Endothelial cell of umbilical vein (primary cell): ENCODE measurements around the gene APH1A. TPM values are rescaled to one million over a fixed set of nuclear protein-coding genes. Genes with fewer than 3 reads are reported as not detected.

Experiments used
- BruUV-seq: library from RNA; stranded (reverse); fragments of 400-500 nt; replicated peaks from 2 replicates; lab custom pipeline; 2021; lab: Mats Ljungman, UMichigan
- CTCF ChIA-PET: fragments of 300-600, 350-600 bp; sonication (Branson Sonifier 250); formaldehyde crosslinking; loops from one replicate; lab custom pipeline; 2021; ENCODE audit warnings: antibody characterized with exemption, inconsistent platforms; lab: Charles Lee
- POLR2A ChIA-PET: fragments of 300-600, 350-600 bp; sonication (Branson Sonifier 250); formaldehyde crosslinking; loops from one replicate; lab custom pipeline; 2021; ENCODE audit warnings: antibody characterized with exemption, inconsistent platforms; lab: Charles Lee
- DNase-seq: peaks from one replicate; pipeline ENCODE4 v3.0.0-alpha.2; 2011; ENCODE audit warnings: low read depth, low spot score
- FAIRE-seq: peaks from 2 replicates; lab custom pipeline; 2011; peaks lifted over from hg19 to GRCh38; lab: Jason Lieb, UNC
- H2AFZ ChIP-seq: 2 replicates; pipeline ENCODE4 v1.6.0; 2012; ENCODE audit warnings: low read depth, low read length, control low read depth, inconsistent platforms
- H3K27ac ChIP-seq: 2 replicates; pipeline ENCODE4 v1.5.1; 2011; ENCODE audit warnings: low read depth, mild to moderate bottlenecking, control low read depth, low read length, moderate library complexity; ENCODE audit not compliant: insufficient read depth
- H3K27me3 ChIP-seq, 2 experiments: 2 replicates each; pipeline versions ENCODE4 v1.6.0 to v1.6.1; 2011; ENCODE audit warnings: low read length in 2 of 2, mixed read lengths in 1 of 2; ENCODE audit not compliant: control insufficient read depth in 2 of 2, insufficient read depth in 2 of 2
- H3K36me3 ChIP-seq, 2 experiments: 2 replicates in 1 of 2; 3 replicates in 1 of 2; pipeline ENCODE4 v1.5.1; 2011; ENCODE audit warnings: low read length in 2 of 2, mild to moderate bottlenecking in 1 of 2, moderate library complexity in 1 of 2; ENCODE audit not compliant: control insufficient read depth in 2 of 2, insufficient read depth in 2 of 2; ENCODE audit errors: extremely low read depth in 1 of 2
- H3K4me1 ChIP-seq: 3 replicates; pipeline ENCODE4 v1.5.1; 2011; ENCODE audit warnings: mild to moderate bottlenecking, low read length; ENCODE audit not compliant: control insufficient read depth, insufficient read depth; ENCODE audit errors: extremely low read depth
- H3K4me2 ChIP-seq: 2 replicates; pipeline ENCODE4 v1.6.1; 2011; ENCODE audit warnings: low read length, control low read depth, mixed read lengths; ENCODE audit not compliant: insufficient read depth
- H3K4me3 ChIP-seq, 3 experiments: fragments of 200-600 bp in 1 of 3; sonication (generic), shearing (Covaris generic) in 1 of 3; replicated peaks in 1 of 3; 2 replicates each; pipeline ENCODE4 v1.5.1; 2011 to 2016; ENCODE audit warnings: control low read depth in 3 of 3, low read length in 3 of 3, mild to moderate bottlenecking in 2 of 3, inconsistent platforms in 1 of 3, low read depth in 1 of 3, moderate library complexity in 1 of 3; ENCODE audit not compliant: insufficient read depth in 1 of 3
- H3K79me2 ChIP-seq: 2 replicates; pipeline ENCODE4 v1.6.0; 2012; ENCODE audit warnings: low read length, inconsistent platforms; ENCODE audit not compliant: control insufficient read depth, insufficient read depth
- H3K9ac ChIP-seq: replicated peaks from 2 replicates; pipeline ENCODE3; 2011; ENCODE audit warnings: low read length, control low read depth; ENCODE audit not compliant: insufficient read depth; ENCODE audit errors: extremely low read depth
- H3K9me1 ChIP-seq: replicated peaks from 3 replicates; pipeline ENCODE4 v1.6.0; 2011; ENCODE audit warnings: mild to moderate bottlenecking, low read length; ENCODE audit not compliant: control insufficient read depth, insufficient read depth; ENCODE audit errors: extremely low read depth
- H3K9me3 ChIP-seq: replicated peaks from 2 replicates; pipeline ENCODE4 v1.5.1; 2012; ENCODE audit warnings: low read length, inconsistent platforms; ENCODE audit not compliant: control insufficient read depth, insufficient read depth
- H4K20me1 ChIP-seq: replicated peaks from 2 replicates; pipeline ENCODE3; 2011; ENCODE audit warnings: mild to moderate bottlenecking, low read length; ENCODE audit not compliant: control insufficient read depth, insufficient read depth; ENCODE audit errors: extremely low read depth
- CTCF ChIP-seq, 2 donors: IDR thresholded peaks; 1 replicate in 1 of 2; 2 replicates in 1 of 2; pipeline ENCODE4 v1.5.1; 2011; ENCODE audit warnings: low read length in 2 of 2, mild to moderate bottlenecking in 2 of 2, moderate library complexity in 2 of 2, control low read depth in 1 of 2, inconsistent platforms in 1 of 2, low read depth in 1 of 2; ENCODE audit not compliant: insufficient read depth in 1 of 2; ENCODE audit errors: extremely low read depth in 1 of 2
- EZH2 ChIP-seq: IDR thresholded peaks from 2 replicates; pipeline ENCODE4 v1.6.1; 2012; ENCODE audit warnings: borderline replicate concordance, low read depth, mild to moderate bottlenecking, moderate library complexity, low read length, inconsistent platforms; ENCODE audit not compliant: severe bottlenecking
- FOS ChIP-seq: IDR thresholded peaks from 2 replicates; pipeline ENCODE4 v1.6.1; 2011; ENCODE audit warnings: mild to moderate bottlenecking, low read length, moderate library complexity, borderline replicate concordance; ENCODE audit not compliant: insufficient read depth
- GATA2 ChIP-seq: IDR thresholded peaks from 2 replicates; pipeline ENCODE4 v1.7.0; 2011; ENCODE audit warnings: low read depth, mild to moderate bottlenecking, moderate library complexity, mixed read lengths, low read length; ENCODE audit not compliant: insufficient read length, insufficient read depth
- JUN ChIP-seq: IDR thresholded peaks from 2 replicates; pipeline ENCODE4 v1.6.1; 2011; ENCODE audit warnings: borderline replicate concordance, low read depth; ENCODE audit not compliant: insufficient read length, insufficient read depth
- MYC ChIP-seq: IDR thresholded peaks from one replicate; pipeline ENCODE4 v1.6.1; 2011; ENCODE audit warnings: mild to moderate bottlenecking, low read depth, low read length
- POLR2A ChIP-seq: IDR thresholded peaks from 2 replicates; pipeline ENCODE4 v1.6.1; 2012; ENCODE audit warnings: low read depth, mild to moderate bottlenecking, control low read depth, low read length
- POLR2AphosphoS5 ChIP-seq: IDR thresholded peaks from 2 replicates; pipeline ENCODE4 v1.6.1; 2012; ENCODE audit warnings: low read depth, mild to moderate bottlenecking, control low read depth, low read length, moderate library complexity; ENCODE audit not compliant: insufficient read depth
- dilution Hi-C: fragments of 300-500 bp; cut with MboI; formaldehyde crosslinking; loops from one replicate; pipeline ENCODE4 v1.15.0; 2019; ENCODE audit warnings: low sequenced_read_pairs; ENCODE audit not compliant: extremely low pct_ligation_motif_present
- intact Hi-C: fragments of 100-400 bp; cut with micrococcal nuclease; formaldehyde crosslinking; loops from one replicate; pipeline ENCODE4 v1.10.0; 2022
- polyA plus RNA-seq, 4 experiments: library from polyadenylated mRNA; depleted of rRNA in 3 of 4; stranded (reverse) in 3 of 4; unstranded in 1 of 4; fragments of >200 nt; gene quantifications; 2 replicates each; pipeline versions ENCODE4 v1.2.1 to v1.2.3, GENCODE V29; 2011 to 2012; ENCODE audit warnings: missing spikeins in 1 of 4
- total RNA-seq: library from RNA; stranded (reverse); gene quantifications from 2 replicates; pipeline ENCODE4 v1.2.3, GENCODE V29; 2021
- TF ChIP-seq, protein P1 (sequence below): IDR thresholded peaks from 2 replicates; pipeline ENCODE4 v1.6.1; 2011; ENCODE audit not compliant: insufficient read depth, insufficient read length

Gene APH1A
- total and polyA plus RNA-seq, 2 donors (not counting 3 experiments of a cell fraction or from before 2014, with no cell fraction given) = 165 to 325 TPM

GRCh38 chr1:150249936-150250335 is 18.9 kb downstream of the APH1A start:
- intact Hi-C loops = no loop called here
- dilution Hi-C loops = no loop called here

More at GRCh38 chr1:150249936-150250335, 18.9 kb downstream of the APH1A start:
- H2AFZ ChIP-seq = no peak overlapping the region
- FAIRE-seq (no peak), DNase-seq (no peak)
- TF ChIP-seq MYC (no peak), CTCF (IDR thresholded peaks at IDR 0.05; ENCODE audit: extremely low read depth in 1 of 2, insufficient read depth in 1 of 2, low read depth in 1 of 2, low read length in 2 of 2) (no peak), POLR2A (no peak), POLR2AphosphoS5 (no peak), JUN (no peak), FOS (no peak), GATA2 (no peak), EZH2 (no peak)
- TF ChIP-seq, protein P1, sequence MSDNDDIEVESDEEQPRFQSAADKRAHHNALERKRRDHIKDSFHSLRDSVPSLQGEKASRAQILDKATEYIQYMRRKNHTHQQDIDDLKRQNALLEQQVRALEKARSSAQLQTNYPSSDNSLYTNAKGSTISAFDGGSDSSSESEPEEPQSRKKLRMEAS = no peak
- ChIA-PET POLR2A (no interaction called here), CTCF (no interaction called here)
- no peak overlapping the region for H3K27ac ChIP-seq
- H3K9me1 ChIP-seq = no peaks in the 10 kb centered on the region
- no peak overlapping the region for H3K4me3 ChIP-seq
- no peaks in the 10 kb centered on the region for H4K20me1 ChIP-seq
- H3K27me3 ChIP-seq = peaks cover 0 to 2% of the 10 kb centered on the region in 2 experiments
- H3K9me3 ChIP-seq = no peaks in the 10 kb centered on the region
- H3K79me2 ChIP-seq = no peaks in the 10 kb centered on the region
- H3K36me3 ChIP-seq = no peaks in the 10 kb centered on the region
- no TSS peak for BruUV-seq
- H3K4me2 ChIP-seq = no peak overlapping the region
- no peaks in the 10 kb centered on the region for H3K4me1 ChIP-seq
- H3K9ac ChIP-seq = no peak overlapping the region
